Hematopoietic multipotent progenitor cell treated with erythropoietin and hydrocortisone succinate and interleukin-3 and kit ligand, for 6 days (in vitro differentiated cells): Measurements from ENCODE around the gene ANK2.
"Not testable (repeated sequence)": the region's sequence is repeated elsewhere in the genome, so short reads cannot be mapped to it uniquely, and the experiment has no call there.

Experiments
- DNase-seq: peaks from one replicate; pipeline ENCODE4 v3.0.0-alpha.2; 2015

Gene ANK2

GRCh38 chr4:113154281-113154680 lies 104.8 kb downstream of the ANK2 start:
- no peak for DNase-seq

- no peak for DNase-seq
Observed at GRCh38 chr4:113157086-113157857, 107.8 kb downstream of the ANK2 start.

- DNase-seq, result no peak
Observed at GRCh38 chr4:113159942-113160545, 110.6 kb downstream of the ANK2 start.

GRCh38 chr4:113160548-113160947 lies 111.1 kb downstream of the ANK2 start:
- no peak for DNase-seq

GRCh38 chr4:113162089-113162488 lies 112.6 kb downstream of the ANK2 start:
- no peak for DNase-seq

- no peak for DNase-seq
Observed at GRCh38 chr4:113169368-113169767, 119.9 kb downstream of the ANK2 start.

- no peak for DNase-seq
Observed at GRCh38 chr4:113170115-113170804, 120.8 kb downstream of the ANK2 start.

GRCh38 chr4:113170805-113171468 lies 121.5 kb downstream of the ANK2 start:
- no peak for DNase-seq

- no peak for DNase-seq
Observed at GRCh38 chr4:113173126-113173792, 123.8 kb downstream of the ANK2 start.

- DNase-seq, result no peak
Observed at GRCh38 chr4:113173793-113174264, 124.4 kb downstream of the ANK2 start.

GRCh38 chr4:113179091-113179490 lies 129.6 kb downstream of the ANK2 start:
- DNase-seq, result no peak

- DNase-seq, result no peak
Observed at GRCh38 chr4:113179996-113180395, 130.5 kb downstream of the ANK2 start.

- DNase-seq, result no peak
Observed at GRCh38 chr4:113181289-113182007, 132.0 kb downstream of the ANK2 start.

- DNase-seq, result no peak
Observed at GRCh38 chr4:113183032-113183605, 133.7 kb downstream of the ANK2 start.

GRCh38 chr4:113186220-113186619 lies 136.8 kb downstream of the ANK2 start:
- DNase-seq, result not testable (repeated sequence)

- no peak for DNase-seq
Observed at GRCh38 chr4:113186913-113187312, 137.5 kb downstream of the ANK2 start.

GRCh38 chr4:113187358-113187757 lies 137.9 kb downstream of the ANK2 start:
- DNase-seq, result no peak

GRCh38 chr4:113189546-113189945 lies 140.1 kb downstream of the ANK2 start:
- DNase-seq, result no peak

- no peak for DNase-seq
Observed at GRCh38 chr4:113209153-113209552, 159.7 kb downstream of the ANK2 start.

- DNase-seq, result no peak
Observed at GRCh38 chr4:113209652-113210320, 160.3 kb downstream of the ANK2 start.

- no peak for DNase-seq
Observed at GRCh38 chr4:113212613-113213012, 163.2 kb downstream of the ANK2 start.
